ENCODE results near the gene INCA1.

- TF ChIP-seq CTCF (IDR thresholded peaks at IDR 0.05 in 8 of 11, conservative IDR thresholded peaks at IDR 0.05 in 3 of 11) (peak in 3 of 11 experiments; percentile 28 to 33 (median 31)), POLR2A (IDR thresholded peaks at IDR 0.05) (no peak)
These were observed 22.2 kb upstream of the INCA1 start for GRCh38 chr17:5019475-5019956.
